Ramos (cell line): ENCODE measurements around the gene ATP2B3.

Experiments
- in situ Hi-C: fragments of 300-500 bp; cut with MboI; formaldehyde crosslinking; loops from one replicate; pipeline ENCODE4 v1.14.3; 2022; ENCODE audit warnings: low sequenced_read_pairs; ENCODE audit not compliant: unreplicated experiment

Gene ATP2B3

GRCh38 chrX:153488231-153488914 is 29.1 kb upstream of the ATP2B3 start:
- in situ Hi-C loops, result no loop called here

- in situ Hi-C loops, result no loop called here
Measured at GRCh38 chrX:153490217-153490930, 27.1 kb upstream of the ATP2B3 start.

GRCh38 chrX:153491351-153491914 is 26.0 kb upstream of the ATP2B3 start:
- in situ Hi-C loops, result no loop called here

- in situ Hi-C loops, result no loop called here
Measured at GRCh38 chrX:153491918-153492317, 25.5 kb upstream of the ATP2B3 start.

- in situ Hi-C loops, result no loop called here
Measured at GRCh38 chrX:153492543-153492942, 24.9 kb upstream of the ATP2B3 start.

GRCh38 chrX:153493085-153493484 is 24.4 kb upstream of the ATP2B3 start:
- in situ Hi-C loops, result no loop called here

DNA sequence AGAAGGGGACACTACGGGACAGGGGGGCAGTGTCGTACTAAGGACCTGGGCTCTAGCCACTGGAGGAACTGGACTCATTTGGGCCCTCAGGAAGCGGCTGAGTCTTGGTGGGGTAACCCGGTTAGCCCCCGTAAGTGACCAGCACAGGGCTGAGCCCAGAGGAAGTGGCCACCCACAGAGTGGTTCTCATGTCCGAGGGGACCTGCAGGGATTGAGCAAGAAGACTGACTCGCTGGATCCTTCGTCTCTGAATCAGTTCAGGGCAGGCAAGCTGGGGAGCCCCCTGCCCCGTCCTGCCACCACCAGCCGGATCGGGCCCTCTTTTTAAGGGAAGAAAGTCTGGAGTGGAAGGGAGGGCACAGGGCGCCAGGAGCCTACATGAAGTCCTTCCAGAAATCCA is 23.4 kb upstream of the ATP2B3 start:
- in situ Hi-C loops, result no loop called here

GRCh38 chrX:153494541-153495361 is 22.7 kb upstream of the ATP2B3 start, which contains the start of gene BGN:
TSS of gene BGN (plus strand) at chrX:153494980. CDS start at chrX:153504632, 9,652 bp downstream.
- in situ Hi-C loops, result no loop called here

GRCh38 chrX:153495362-153495751 is 22.1 kb upstream of the ATP2B3 start:
- in situ Hi-C loops, result no loop called here

DNA sequence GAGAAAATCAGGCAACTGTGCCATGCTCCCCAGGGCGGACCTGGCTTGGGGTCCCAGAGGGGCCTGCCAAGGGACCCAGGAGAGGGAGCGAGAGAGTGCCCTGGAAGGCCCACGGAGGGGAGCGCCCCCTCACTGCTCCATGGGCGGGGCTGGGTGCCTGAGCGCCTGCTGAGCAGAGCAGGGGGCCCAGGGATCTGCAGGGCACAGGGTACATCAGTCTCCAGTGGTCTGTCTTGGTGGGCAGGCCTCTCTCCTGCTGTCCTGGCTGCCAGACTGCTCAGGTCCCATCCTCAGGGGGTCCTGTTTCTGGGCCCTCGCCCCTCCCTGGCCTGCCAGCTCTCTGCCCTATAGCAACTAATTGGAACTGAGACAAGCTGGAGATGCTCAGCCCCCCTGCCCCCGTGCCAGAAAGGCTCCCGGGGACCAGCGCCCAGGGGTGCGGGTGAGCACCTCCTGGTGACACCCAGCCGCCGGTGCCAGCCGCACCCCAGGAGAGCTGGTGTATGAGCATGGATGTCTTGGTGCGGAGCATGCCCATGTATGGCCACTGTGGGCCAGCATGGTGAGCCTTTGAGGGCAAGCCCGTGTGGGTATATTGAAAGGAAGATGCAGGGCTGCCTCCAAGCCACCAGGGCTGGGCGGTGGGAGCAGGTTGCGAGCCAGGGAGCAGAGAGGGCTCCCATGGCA is 21.4 kb upstream of the ATP2B3 start:
- in situ Hi-C loops, result no loop called here

DNA sequence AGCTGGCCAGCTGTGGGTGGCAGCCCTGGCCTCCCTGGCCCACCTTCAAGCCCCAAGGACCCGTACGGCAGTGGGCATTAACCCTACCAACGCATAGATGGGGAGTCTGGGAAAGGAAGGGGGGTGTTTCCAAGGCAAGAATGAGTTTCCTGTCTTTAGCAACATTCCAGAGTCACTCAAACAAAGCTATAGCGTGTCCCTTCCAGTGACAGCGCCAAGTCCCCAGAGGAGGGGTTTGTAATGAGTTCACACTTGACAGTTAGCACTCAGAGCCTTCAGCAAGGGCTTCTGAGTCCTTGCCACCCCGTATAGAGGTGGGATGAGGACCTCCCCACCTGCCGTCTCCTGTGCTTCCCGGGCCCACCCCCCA is 20.9 kb upstream of the ATP2B3 start:
- in situ Hi-C loops, result no loop called here

- in situ Hi-C loops, result no loop called here
Measured at GRCh38 chrX:153498453-153498852, 19.0 kb upstream of the ATP2B3 start.

- in situ Hi-C loops, result no loop called here
Measured at GRCh38 chrX:153499341-153499740, 18.1 kb upstream of the ATP2B3 start.

GRCh38 chrX:153499876-153500275 is 17.6 kb upstream of the ATP2B3 start:
- in situ Hi-C loops, result loop anchor here (25.0 kb wide), 1 partner anchor 538 kb away; no protein-coding TSS in a partner anchor

- in situ Hi-C loops, result loop anchor here (25.0 kb wide), 1 partner anchor 538 kb away; no protein-coding TSS in a partner anchor
Measured at GRCh38 chrX:153500676-153501280, 16.7 kb upstream of the ATP2B3 start.

- in situ Hi-C loops, result loop anchor here (25.0 kb wide), 1 partner anchor 539 kb away; no protein-coding TSS in a partner anchor
Measured at GRCh38 chrX:153501530-153501929, 15.9 kb upstream of the ATP2B3 start.

- in situ Hi-C loops, result loop anchor here (25.0 kb wide), 1 partner anchor 540 kb away; no protein-coding TSS in a partner anchor
Measured at GRCh38 chrX:153502131-153502530, 15.3 kb upstream of the ATP2B3 start.

DNA sequence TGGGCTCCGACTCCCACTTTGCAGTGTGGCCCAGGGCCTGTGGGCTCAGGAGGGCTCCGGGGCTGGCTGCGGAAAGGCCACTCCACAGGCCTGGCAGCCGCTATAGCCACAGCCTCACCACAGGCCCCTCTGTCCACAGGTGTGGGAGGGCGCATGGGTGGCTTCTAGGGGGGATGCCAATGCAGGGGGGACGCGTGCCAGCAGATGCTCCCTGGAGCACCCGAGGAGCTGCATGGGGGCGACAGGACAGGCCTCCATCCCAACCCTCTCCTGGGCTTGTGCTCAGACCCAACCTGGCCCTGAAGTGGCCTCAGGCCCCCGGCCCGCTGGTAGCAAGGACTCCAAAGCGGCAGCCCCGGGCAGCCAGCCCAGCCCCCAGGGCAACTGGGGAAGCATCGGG is 14.6 kb upstream of the ATP2B3 start:
- in situ Hi-C loops, result loop anchor here (25.0 kb wide), 1 partner anchor 540 kb away; no protein-coding TSS in a partner anchor

DNA sequence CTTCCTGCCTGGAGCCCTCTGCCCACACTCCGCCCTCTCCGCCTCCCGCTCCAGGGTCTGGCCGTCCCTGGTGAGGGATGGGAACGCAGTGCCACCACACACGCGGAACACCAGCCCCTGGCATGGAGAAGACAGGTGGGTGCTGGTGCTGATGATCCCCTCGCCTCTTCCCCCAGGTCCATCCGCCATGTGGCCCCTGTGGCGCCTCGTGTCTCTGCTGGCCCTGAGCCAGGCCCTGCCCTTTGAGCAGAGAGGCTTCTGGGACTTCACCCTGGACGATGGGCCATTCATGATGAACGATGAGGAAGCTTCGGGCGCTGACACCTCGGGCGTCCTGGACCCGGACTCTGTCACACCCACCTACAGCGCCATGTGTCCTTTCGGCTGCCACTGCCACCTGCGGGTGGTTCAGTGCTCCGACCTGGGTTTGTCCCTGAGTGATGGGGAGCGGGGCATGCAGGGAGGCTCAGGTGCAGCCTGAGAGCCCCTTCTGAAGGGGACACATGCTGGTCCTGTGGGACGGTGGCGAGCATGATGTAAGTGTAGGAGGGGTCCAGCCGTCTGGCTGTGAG is 12.9 kb upstream of the ATP2B3 start:
- in situ Hi-C loops, result loop anchor here (25.0 kb wide), 1 partner anchor 542 kb away; no protein-coding TSS in a partner anchor
